ENCODE measurements around the gene PLA2G2F. TPM values are rescaled to one million over a fixed set of nuclear protein-coding genes. Genes with fewer than 3 reads are reported as not detected.

Gene PLA2G2F, protein sequence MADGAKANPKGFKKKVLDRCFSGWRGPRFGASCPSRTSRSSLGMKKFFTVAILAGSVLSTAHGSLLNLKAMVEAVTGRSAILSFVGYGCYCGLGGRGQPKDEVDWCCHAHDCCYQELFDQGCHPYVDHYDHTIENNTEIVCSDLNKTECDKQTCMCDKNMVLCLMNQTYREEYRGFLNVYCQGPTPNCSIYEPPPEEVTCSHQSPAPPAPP
- total RNA-seq (2021) (not detected in 3 replicates), Bru-seq, nascent RNA (not detected)
- long read RNA-seq, experiment 1: 0 reads
- long read RNA-seq, experiment 2: 0 reads
- long read RNA-seq, experiment 3: 0 reads

DNA sequence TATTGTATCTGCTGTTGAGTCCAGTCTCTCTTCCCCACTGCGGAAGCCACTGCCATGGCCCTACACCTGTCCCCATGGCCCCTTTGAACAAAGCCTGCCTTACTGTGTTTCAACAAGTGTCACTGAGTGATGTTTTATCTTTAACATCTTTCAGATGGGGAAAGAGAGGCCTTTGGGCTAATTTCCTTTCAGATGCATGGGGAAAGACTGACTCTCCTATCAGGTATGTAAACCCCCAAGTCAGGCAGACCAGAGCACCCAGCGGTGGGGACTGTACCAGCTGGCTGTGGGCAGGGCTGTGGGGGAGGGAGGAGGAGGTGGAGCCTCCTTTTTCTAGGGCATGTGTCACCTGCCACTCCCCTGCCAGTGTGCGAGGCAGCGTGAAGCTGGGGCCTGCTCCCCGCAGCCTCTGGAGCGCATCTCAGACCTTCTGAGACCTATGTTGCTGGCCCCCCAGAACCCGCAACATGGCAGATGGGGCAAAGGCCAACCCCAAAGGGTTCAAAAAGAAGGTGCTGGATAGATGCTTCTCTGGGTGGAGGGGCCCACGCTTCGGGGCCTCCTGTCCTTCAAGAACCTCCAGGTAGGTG, at the start of gene PLA2G2F:
Gene PLA2G2F (plus strand): TSS at position 363 of the 590 bp plus-strand sequence. CDS start 105 bp downstream, at position 468.
- no peak for ATAC-seq
- no peak within 1 kb of the TSS for H3K27ac Mint-ChIP-seq
- TF ChIP-seq, protein P1, sequence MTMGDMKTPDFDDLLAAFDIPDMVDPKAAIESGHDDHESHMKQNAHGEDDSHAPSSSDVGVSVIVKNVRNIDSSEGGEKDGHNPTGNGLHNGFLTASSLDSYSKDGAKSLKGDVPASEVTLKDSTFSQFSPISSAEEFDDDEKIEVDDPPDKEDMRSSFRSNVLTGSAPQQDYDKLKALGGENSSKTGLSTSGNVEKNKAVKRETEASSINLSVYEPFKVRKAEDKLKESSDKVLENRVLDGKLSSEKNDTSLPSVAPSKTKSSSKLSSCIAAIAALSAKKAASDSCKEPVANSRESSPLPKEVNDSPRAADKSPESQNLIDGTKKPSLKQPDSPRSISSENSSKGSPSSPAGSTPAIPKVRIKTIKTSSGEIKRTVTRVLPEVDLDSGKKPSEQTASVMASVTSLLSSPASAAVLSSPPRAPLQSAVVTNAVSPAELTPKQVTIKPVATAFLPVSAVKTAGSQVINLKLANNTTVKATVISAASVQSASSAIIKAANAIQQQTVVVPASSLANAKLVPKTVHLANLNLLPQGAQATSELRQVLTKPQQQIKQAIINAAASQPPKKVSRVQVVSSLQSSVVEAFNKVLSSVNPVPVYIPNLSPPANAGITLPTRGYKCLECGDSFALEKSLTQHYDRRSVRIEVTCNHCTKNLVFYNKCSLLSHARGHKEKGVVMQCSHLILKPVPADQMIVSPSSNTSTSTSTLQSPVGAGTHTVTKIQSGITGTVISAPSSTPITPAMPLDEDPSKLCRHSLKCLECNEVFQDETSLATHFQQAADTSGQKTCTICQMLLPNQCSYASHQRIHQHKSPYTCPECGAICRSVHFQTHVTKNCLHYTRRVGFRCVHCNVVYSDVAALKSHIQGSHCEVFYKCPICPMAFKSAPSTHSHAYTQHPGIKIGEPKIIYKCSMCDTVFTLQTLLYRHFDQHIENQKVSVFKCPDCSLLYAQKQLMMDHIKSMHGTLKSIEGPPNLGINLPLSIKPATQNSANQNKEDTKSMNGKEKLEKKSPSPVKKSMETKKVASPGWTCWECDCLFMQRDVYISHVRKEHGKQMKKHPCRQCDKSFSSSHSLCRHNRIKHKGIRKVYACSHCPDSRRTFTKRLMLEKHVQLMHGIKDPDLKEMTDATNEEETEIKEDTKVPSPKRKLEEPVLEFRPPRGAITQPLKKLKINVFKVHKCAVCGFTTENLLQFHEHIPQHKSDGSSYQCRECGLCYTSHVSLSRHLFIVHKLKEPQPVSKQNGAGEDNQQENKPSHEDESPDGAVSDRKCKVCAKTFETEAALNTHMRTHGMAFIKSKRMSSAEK (CRISPR knock-in tag; IDR thresholded peaks at IDR 0.05; ENCODE audit: borderline replicate concordance): no peak
- TF ChIP-seq, protein P2, sequence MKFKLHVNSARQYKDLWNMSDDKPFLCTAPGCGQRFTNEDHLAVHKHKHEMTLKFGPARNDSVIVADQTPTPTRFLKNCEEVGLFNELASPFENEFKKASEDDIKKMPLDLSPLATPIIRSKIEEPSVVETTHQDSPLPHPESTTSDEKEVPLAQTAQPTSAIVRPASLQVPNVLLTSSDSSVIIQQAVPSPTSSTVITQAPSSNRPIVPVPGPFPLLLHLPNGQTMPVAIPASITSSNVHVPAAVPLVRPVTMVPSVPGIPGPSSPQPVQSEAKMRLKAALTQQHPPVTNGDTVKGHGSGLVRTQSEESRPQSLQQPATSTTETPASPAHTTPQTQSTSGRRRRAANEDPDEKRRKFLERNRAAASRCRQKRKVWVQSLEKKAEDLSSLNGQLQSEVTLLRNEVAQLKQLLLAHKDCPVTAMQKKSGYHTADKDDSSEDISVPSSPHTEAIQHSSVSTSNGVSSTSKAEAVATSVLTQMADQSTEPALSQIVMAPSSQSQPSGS (CRISPR knock-in tag; IDR thresholded peaks at IDR 0.05; ENCODE audit: borderline replicate concordance, low read depth): no peak
- no peak for TF ChIP-seq NR3C1 (CRISPR knock-in tag; conservative IDR thresholded peaks at IDR 0.05; ENCODE audit: low read depth)
- TF ChIP-seq, protein P3, sequence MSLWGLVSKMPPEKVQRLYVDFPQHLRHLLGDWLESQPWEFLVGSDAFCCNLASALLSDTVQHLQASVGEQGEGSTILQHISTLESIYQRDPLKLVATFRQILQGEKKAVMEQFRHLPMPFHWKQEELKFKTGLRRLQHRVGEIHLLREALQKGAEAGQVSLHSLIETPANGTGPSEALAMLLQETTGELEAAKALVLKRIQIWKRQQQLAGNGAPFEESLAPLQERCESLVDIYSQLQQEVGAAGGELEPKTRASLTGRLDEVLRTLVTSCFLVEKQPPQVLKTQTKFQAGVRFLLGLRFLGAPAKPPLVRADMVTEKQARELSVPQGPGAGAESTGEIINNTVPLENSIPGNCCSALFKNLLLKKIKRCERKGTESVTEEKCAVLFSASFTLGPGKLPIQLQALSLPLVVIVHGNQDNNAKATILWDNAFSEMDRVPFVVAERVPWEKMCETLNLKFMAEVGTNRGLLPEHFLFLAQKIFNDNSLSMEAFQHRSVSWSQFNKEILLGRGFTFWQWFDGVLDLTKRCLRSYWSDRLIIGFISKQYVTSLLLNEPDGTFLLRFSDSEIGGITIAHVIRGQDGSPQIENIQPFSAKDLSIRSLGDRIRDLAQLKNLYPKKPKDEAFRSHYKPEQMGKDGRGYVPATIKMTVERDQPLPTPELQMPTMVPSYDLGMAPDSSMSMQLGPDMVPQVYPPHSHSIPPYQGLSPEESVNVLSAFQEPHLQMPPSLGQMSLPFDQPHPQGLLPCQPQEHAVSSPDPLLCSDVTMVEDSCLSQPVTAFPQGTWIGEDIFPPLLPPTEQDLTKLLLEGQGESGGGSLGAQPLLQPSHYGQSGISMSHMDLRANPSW (CRISPR knock-in tag; conservative IDR thresholded peaks at IDR 0.05; ENCODE audit: low read depth): no peak
- TF ChIP-seq ZNF416 (CRISPR knock-in tag; IDR thresholded peaks at IDR 0.05): no peak
- TF ChIP-seq MXD4 (CRISPR knock-in tag; IDR thresholded peaks at IDR 0.05; ENCODE audit: borderline replicate concordance): no peak
- no peak for TF ChIP-seq FOXK1 (CRISPR knock-in tag; IDR thresholded peaks at IDR 0.05)
- ChIA-PET CTCF (no interaction called here), POLR2A (no interaction called here)
- no peak for DNase-seq (ENCODE audit: low spot score)
- 0 out of 2 replicates have a peak, but pooled peaks cover 3% of the 10 kb centered on the region for H3K27me3 Mint-ChIP-seq (ENCODE audit: low read depth)
- H3K4me1 Mint-ChIP-seq: no peaks in the 10 kb centered on the region
- peaks cover 11% of the 10 kb centered on the region for H3K9me3 Mint-ChIP-seq
- H3K36me3 Mint-ChIP-seq: peaks cover 8% of the 10 kb centered on the region
- no peak within 1 kb of the TSS for H3K4me3 Mint-ChIP-seq

DNA sequence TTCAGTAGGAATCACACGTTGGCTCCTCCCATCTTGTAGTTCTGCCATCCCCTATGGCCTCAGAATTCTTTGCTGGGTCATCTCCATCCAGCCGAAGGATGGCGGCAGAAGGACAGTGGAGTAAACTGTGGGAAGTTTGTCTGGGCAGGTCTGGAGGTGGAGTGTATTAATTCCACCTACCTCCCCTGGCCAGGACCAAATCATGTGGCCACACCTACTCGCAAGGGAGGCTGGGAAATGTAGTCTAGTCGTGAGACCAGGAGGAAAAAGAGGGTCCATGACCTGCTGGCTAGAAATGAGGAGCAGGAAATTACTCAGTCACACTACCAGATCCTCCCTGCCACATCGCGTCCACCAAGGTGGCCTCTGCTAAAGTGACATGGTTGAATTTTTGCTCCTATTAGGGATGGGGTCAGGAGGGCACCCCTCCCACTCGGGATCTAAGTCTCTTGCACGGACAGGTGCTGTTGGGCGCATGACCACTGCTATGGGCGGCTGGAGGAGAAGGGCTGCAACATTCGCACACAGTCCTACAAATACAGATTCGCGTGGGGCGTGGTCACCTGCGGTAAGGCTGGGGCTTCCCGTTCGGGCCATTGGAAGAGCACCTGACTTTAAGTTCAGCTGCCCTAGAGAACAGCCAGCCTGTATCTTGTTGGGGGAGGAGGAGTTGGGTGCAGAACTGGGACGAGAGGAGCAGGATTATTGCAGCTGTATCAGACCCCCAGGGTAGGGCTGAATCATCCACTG, 49.6 kb upstream of the PLA2G2F start:
- H3K27me3 Mint-ChIP-seq (ENCODE audit: low read depth): peaks cover 11% of the 10 kb centered on the region
- CTCF ChIA-PET: interaction anchor here (1.6 kb wide), 1 partner anchor 114 kb away, joined by 5 read pairs; no protein-coding TSS in a partner anchor
- H3K4me1 Mint-ChIP-seq: peaks cover 5% of the 10 kb centered on the region
- peak overlapping the region; percentile 47 for H3K27ac Mint-ChIP-seq
- H3K36me3 Mint-ChIP-seq: peaks cover 2% of the 10 kb centered on the region; the same call in 1 of the 2 replicates
- POLR2A ChIA-PET: no interaction called here
- ATAC-seq (peak; percentile 98), DNase-seq (ENCODE audit: low spot score) (peak; percentile 60)
- H3K4me3 Mint-ChIP-seq: peak overlapping the region; percentile 42
- peaks cover 29% of the 10 kb centered on the region for H3K9me3 Mint-ChIP-seq
- TF ChIP-seq, protein P4, sequence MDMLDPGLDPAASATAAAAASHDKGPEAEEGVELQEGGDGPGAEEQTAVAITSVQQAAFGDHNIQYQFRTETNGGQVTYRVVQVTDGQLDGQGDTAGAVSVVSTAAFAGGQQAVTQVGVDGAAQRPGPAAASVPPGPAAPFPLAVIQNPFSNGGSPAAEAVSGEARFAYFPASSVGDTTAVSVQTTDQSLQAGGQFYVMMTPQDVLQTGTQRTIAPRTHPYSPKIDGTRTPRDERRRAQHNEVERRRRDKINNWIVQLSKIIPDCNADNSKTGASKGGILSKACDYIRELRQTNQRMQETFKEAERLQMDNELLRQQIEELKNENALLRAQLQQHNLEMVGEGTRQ (CRISPR knock-in tag; IDR thresholded peaks at IDR 0.05): peak; percentile 84
- TF ChIP-seq ELF4 (CRISPR knock-in tag; IDR thresholded peaks at IDR 0.05; ENCODE audit: low read depth): no peak
- 0 out of 2 replicates have a peak, but pooled peaks have one; percentile 32 for TF ChIP-seq SP1 (CRISPR knock-in tag; conservative IDR thresholded peaks at IDR 0.05)
- TF ChIP-seq, protein P5, sequence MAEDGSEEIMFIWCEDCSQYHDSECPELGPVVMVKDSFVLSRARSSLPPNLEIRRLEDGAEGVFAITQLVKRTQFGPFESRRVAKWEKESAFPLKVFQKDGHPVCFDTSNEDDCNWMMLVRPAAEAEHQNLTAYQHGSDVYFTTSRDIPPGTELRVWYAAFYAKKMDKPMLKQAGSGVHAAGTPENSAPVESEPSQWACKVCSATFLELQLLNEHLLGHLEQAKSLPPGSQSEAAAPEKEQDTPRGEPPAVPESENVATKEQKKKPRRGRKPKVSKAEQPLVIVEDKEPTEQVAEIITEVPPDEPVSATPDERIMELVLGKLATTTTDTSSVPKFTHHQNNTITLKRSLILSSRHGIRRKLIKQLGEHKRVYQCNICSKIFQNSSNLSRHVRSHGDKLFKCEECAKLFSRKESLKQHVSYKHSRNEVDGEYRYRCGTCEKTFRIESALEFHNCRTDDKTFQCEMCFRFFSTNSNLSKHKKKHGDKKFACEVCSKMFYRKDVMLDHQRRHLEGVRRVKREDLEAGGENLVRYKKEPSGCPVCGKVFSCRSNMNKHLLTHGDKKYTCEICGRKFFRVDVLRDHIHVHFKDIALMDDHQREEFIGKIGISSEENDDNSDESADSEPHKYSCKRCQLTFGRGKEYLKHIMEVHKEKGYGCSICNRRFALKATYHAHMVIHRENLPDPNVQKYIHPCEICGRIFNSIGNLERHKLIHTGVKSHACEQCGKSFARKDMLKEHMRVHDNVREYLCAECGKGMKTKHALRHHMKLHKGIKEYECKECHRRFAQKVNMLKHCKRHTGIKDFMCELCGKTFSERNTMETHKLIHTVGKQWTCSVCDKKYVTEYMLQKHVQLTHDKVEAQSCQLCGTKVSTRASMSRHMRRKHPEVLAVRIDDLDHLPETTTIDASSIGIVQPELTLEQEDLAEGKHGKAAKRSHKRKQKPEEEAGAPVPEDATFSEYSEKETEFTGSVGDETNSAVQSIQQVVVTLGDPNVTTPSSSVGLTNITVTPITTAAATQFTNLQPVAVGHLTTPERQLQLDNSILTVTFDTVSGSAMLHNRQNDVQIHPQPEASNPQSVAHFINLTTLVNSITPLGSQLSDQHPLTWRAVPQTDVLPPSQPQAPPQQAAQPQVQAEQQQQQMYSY (CRISPR knock-in tag; IDR thresholded peaks at IDR 0.05): no peak
- TF ChIP-seq, protein P6, sequence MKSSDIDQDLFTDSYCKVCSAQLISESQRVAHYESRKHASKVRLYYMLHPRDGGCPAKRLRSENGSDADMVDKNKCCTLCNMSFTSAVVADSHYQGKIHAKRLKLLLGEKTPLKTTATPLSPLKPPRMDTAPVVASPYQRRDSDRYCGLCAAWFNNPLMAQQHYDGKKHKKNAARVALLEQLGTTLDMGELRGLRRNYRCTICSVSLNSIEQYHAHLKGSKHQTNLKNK (CRISPR knock-in tag; IDR thresholded peaks at IDR 0.05): no peak
- no peak for TF ChIP-seq TEAD1 (CRISPR knock-in tag; IDR thresholded peaks at IDR 0.05)
- no peak for TF ChIP-seq EMX1 (CRISPR knock-in tag; IDR thresholded peaks at IDR 0.05)
- no peak for TF ChIP-seq TCF7 (CRISPR knock-in tag; IDR thresholded peaks at IDR 0.05; ENCODE audit: low read depth)
- TF ChIP-seq, protein P7, sequence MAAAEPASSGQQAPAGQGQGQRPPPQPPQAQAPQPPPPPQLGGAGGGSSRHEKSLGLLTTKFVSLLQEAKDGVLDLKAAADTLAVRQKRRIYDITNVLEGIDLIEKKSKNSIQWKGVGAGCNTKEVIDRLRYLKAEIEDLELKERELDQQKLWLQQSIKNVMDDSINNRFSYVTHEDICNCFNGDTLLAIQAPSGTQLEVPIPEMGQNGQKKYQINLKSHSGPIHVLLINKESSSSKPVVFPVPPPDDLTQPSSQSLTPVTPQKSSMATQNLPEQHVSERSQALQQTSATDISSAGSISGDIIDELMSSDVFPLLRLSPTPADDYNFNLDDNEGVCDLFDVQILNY (CRISPR knock-in tag; IDR thresholded peaks at IDR 0.05): no peak
- TF ChIP-seq KAT7 (CRISPR knock-in tag; IDR thresholded peaks at IDR 0.05; ENCODE audit: borderline replicate concordance): no peak
